Loucy (cell line): ENCODE results near the gene IDH3G.

ENCODE experiments used
- EZH2phosphoT487 ChIP-seq: fragments of 200-600 bp; IDR thresholded peaks from 2 replicates; pipeline ENCODE4 v1.6.1; 2018; ENCODE audit warnings: antibody characterized with exemption, mild to moderate bottlenecking, moderate library complexity, borderline replicate concordance
- TF ChIP-seq, protein P1 (sequence below): fragments of 200-600 bp; sonication (generic); conservative IDR thresholded peaks from 2 replicates; pipeline ENCODE4 v1.5.1; 2014; ENCODE audit warnings: mild to moderate bottlenecking, antibody characterized with exemption, low read length

DNA sequence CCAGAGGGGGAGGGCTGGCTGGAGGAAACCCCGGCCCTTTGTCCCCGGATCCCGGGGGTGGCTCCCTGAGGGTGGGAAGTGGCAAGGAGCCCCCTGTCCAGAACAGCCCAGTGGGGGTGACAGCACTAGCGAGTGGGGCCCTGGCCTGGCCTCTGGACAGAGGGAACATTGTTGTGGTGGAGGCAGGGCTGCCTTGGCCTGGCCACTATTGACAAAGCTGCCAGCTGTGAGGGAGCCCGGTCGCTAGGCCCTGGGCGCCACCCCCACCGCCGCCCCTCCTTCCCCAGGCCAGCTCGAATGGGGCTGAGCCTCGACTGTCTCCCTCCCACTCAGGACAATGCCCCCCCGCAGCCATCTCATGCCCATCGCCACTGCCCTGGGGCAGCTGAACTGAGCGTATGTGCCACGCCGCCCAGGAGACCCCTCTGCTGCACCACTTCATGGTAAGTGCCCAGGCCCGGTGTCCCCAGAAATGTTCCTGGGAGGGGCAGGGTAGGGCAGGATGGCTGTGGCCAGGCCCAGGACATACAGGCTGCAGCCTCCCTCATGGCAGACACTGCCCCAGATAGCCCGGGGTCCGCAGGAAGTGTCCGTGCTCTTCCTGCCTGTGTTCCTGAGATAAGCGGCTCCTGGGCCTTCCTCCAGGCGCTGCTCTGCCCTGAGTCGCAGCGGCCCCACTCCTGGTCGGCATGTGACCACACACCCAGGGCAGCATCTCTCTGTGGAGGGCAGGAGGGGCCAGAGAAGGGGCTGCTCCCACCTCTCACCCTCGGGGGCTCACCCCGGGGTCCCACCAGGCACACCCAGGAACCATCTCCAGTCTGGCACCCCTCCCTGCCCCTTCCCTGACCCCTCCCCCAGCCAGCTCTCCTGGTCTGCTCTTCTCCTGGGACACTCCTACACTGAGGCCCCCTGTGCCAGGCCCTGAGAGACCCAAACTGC, 28.8 kb downstream of the IDH3G start:
- TF ChIP-seq, protein P1, sequence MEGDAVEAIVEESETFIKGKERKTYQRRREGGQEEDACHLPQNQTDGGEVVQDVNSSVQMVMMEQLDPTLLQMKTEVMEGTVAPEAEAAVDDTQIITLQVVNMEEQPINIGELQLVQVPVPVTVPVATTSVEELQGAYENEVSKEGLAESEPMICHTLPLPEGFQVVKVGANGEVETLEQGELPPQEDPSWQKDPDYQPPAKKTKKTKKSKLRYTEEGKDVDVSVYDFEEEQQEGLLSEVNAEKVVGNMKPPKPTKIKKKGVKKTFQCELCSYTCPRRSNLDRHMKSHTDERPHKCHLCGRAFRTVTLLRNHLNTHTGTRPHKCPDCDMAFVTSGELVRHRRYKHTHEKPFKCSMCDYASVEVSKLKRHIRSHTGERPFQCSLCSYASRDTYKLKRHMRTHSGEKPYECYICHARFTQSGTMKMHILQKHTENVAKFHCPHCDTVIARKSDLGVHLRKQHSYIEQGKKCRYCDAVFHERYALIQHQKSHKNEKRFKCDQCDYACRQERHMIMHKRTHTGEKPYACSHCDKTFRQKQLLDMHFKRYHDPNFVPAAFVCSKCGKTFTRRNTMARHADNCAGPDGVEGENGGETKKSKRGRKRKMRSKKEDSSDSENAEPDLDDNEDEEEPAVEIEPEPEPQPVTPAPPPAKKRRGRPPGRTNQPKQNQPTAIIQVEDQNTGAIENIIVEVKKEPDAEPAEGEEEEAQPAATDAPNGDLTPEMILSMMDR, result no peak
- TF ChIP-seq EZH2phosphoT487, result no peak
